GM18499 (cell line): Measurements from ENCODE around the gene MLH3.
"Not testable (repeated sequence)": the region's sequence is repeated elsewhere in the genome, so short reads cannot be mapped to it uniquely, and the experiment has no call there.

Experiments used
- ATAC-seq: cut with Tn5 transposase; IDR thresholded peaks from one replicate; pipeline ENCODE4 v1.9.1; 2021; ENCODE audit warnings: moderate number of reproducible peaks; ENCODE audit not compliant: insufficient read depth, unreplicated experiment

The MLH3 gene

DNA sequence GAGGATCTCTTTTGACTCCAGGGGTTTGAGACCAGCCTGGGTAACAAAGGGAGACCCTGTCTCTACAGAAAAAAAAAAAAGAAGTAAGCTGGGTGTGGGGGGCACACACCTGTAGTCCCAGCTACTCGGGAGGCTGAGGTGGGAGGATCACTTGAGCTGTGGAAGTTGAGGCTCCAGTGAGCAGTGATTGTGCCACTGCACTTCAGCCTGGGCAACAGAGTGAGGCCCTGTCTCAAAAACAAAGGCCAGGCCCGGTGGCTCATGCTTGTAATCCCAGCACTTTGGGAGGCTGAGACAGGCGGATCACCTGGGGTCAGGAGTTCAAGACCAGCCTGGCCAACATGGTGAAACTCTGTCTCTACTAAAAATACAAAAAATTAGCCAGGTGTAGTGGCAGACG lies 16.5 kb upstream of the MLH3 start:
- not testable (repeated sequence) for ATAC-seq

DNA sequence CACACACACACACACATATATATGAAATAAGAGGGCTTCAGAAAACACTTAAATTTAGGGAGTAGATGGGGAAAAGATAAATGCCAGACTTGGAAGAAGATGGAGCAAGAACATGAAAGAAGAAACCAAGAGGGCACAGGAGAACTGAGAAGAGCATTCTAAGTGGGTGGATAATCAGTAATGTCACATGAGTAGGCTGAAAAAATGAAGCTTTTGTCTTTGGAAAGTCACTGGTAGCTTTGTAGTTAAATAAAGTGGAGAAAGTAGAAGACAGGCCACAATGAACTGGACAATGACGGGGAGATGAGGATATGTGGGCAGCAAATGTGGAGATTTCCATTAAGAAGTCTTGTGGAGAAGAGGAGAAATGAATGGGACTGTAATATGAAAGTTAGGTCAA lies 15.9 kb upstream of the MLH3 start:
- ATAC-seq: no peak

DNA sequence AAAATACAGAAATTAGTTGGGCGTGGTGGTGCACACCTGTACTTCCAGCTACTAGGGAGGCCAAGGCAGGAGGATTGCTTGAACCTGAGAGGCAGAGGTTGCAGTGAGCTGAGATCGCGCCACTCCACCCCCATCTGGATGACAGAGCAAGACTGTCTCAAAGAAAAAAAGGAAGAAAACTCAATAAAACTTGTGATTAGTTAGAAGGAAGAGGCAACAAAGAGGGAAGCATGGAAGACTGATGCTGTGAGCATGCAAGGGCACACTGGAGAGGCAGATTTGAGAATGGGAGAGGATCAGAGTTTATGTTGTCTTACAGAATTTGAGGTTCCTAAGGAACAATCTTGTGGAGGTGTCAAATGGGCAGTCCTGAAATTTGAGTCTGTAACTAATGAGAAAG lies 15.4 kb upstream of the MLH3 start:
- no peak for ATAC-seq

DNA sequence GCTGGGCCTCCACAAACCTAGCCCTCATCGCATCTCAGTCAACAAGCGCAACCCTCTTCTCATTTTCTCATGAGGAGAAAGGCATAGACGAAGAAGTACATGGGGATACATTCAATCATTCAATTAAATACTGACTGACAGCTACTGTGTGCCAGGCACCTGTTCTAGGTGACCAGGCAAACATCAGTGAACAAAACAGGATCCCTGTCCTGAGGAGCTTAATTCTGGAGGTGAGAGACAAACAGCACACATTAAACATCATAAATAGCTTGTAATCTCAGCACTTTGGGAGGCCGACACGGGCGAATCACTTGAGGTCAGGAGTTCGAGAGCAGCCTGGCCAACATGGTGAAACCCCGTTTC lies 12.9 kb upstream of the MLH3 start:
- no peak for ATAC-seq

DNA sequence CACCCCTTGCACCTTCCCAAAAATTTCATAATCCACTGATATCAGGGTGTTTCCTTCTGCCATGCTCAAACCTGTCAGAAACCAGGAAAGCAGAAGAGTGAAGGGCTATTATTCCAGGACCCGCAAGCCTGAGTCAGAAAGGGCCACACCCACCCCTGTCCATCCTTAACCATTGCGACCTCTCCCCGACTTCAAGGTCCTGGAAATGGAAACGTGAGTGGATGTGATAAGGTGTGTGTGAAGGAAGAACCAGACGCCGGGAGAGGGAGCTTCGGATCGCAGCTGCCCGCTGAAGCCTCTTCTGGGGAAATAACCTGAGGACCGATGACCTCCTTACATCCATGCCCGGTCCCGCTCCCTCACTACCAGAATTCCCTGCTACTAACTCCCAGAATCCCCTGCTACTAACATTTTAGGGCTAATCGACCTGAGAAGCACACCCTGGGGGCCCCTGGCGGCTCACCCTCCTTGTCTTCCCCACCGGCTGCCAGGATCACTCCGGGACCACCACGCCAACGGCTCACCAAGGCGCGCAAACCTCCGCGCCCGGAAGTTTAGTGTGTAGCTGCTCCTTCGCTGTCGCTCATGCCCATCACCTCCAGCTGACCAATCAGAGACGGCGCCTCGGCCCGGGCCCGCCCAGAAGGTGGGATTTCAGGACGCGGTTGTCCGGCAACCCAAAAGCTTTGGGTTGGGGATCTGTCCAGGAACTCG lies 12.4 kb upstream of the MLH3 start, which contains the start of gene ACYP1:
Gene ACYP1, minus strand, starts transcription at position 534 of the 714 bp plus-strand sequence. Its CDS starts 471 bp downstream, at position 63.
- ATAC-seq: peak; percentile 75

DNA sequence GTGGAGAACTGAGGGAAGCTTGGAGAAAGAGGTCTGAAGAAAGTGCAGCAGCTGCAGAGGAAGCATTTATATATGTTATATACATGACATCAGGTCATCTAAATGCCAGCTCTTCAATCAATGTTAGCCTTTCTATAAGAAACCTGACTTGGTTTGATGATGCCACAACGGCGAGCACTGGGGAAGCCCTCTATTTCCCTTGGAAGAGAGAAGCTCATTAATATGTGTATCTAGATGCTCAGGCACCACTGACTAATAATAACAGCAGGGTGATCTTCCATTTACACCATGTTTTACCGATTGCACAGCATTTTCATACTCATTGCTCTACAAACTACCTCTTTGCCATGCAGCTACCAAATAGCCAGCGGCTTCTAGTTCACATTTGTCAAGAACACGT lies 11.7 kb upstream of the MLH3 start:
- no peak for ATAC-seq

DNA sequence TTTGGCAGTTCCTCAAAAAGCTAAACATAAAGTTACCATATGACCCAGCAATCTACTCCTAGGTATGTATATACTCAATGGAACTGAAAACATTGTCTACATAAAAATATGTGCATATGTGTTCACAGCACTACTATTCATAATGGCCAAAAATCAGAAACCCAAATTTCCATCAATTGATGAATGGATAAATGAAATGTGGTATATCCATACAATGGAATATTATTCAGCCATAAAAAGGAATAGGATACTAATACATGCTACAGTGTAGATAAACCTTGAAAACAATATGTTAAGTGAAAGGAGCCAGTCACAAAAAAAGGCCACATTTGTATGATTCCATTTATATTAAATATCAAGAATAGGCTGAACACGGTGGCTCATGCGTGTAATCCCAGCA lies 9.2 kb upstream of the MLH3 start:
- ATAC-seq: no peak

DNA sequence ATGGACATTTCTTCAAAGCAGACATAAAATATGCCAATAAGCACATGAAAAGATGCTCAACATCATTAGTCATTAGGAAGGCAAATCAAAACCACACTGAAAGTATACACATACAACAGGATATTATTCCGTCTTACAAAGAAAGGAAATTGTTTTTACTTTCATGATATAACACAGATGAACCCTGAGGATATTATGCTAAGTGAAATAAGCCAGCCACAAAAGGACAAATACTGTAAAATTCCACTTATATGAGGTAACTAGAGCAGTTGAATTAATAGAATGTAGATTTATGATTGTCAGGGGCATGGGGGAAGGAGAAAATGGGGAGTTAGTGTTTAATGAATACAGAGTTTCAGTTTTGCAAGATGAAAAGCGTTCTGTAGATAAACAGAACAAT lies 8.4 kb upstream of the MLH3 start:
- ATAC-seq: no peak

DNA sequence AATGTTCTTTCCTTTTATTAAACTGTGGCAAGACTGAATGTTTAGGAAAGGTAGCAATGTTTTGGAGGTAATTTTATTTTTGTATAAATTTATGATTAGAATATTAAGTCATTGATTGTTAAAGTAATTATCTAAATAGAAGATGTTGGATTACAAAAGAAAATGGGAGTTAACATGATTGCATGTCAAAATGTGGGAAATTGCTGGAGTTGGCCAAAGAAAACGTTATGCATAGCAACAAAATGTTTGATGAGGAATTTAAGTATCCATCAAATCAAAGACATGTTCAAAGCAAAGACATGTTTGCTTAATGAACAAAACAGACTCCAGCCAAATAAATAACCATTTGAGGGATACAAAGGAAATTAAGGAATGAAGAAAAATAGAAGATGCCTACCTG lies 3.2 kb upstream of the MLH3 start:
- ATAC-seq: no peak

DNA sequence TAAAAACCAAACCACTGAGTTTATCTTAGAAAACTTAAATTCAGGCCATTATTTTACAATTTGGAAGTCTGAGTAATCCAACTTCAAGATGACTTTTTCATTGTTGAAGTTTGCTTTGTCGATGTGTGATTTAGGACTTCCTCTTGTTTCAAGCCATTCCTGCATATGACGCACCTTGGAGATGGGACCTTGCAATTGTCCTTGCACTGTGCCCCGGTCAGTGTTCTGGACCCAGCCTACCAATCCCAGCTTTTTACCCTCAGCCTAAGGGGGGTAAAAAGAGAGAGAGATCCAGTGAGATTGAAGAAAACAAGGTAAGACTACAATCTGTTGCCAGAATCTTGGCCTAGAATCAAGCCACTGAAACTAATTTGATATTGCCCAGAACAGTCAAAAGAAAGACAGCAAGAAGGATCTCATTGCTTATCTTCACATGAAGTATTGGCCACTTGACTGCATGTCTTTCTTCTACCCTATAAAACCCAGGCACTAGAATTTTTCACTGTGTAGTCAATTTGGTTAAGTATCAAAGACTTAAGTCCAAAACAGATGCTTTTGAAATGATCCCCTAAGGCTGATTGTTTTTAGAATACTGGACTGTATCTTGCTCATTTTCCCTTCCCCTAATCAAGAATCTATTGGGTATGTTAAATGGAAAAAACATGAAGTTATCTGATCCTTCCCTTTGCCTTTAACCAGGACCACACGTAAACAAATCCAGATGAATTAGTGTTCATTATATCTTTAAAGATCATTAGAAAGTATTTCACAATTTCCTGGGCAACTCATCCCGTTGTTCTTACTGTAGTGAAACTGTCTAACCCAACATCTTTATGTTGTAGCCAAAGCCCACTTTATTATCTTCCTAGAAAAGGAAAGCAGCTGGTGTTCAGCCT lies 2.4 kb upstream of the MLH3 start:
- no peak for ATAC-seq

DNA sequence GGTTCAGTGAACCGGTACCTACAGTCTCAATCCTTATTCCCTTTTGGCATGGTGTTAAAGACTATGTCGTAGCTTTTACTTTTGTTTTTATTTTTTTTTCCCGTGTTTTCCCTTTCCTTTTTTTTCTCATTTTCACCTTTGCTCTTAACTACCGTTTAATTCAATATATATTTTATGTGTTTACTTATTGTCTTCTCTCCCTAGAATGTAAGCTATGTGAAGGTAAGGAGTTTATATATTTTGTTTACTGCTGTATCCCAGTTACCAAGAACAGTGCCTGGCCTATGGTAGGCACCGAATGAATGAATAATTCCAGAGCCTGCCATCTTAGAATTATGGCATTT lies 261 bp upstream of the MLH3 start:
- ATAC-seq: no peak

DNA sequence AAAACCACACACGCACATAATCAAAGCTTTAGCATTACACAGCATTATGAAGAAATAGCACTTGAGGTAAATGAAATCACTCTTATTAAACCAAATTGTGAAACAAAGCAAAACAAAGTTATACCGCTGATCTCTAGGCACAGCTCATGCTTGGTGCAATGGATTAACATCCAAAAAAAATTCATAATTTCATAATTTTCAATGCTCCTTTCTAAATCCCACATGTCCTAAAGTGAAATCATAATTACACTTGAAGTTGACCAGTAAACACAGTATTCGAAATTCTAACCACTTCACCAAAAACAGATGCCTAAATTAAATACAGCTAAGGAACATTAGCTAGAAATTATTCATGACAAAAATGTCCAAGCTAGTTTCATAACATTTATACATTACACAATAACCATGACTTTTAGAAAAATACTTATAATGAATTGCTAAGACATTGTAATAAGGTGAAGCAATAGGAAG lies 1.5 kb downstream of the MLH3 start:
- no peak for ATAC-seq

DNA sequence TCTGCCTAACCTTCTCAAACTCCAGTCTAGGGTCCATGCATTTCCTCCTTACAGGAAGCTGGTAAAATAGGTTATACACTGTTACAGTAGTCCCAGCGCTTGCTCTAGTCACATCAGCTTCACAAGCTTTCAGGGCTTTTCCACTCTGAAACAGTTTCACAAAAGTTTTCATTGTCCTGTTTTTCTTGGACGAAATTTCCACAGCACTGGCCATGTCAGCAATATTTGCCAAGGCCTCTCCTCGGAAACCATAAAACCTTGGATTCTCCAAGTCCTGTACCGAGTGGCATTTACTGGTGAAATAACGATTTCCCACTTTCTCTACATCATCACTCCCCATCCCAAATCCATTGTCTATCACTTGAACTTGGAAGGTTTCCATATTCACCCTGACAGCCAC lies 2.1 kb downstream of the MLH3 start:
- ATAC-seq: no peak

DNA sequence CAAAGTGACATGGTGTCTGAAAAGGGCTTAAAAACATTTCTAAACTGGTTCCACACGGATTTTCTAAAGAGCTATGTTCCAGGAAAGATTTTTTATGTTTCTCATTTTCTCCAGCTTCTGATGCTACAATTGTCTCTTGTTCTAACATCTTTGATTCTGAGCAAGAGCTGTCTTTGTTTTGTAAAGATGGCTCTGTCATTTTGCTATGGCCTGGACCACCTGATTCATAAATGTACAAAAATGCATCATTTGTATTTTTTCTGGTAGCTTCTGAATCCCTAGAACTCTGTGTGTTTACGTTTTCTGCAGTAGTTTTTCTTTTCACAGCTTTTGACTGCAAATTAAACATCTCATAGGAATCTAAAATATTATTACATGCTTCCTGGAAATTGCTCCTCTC lies 3.2 kb downstream of the MLH3 start:
- ATAC-seq: no peak

DNA sequence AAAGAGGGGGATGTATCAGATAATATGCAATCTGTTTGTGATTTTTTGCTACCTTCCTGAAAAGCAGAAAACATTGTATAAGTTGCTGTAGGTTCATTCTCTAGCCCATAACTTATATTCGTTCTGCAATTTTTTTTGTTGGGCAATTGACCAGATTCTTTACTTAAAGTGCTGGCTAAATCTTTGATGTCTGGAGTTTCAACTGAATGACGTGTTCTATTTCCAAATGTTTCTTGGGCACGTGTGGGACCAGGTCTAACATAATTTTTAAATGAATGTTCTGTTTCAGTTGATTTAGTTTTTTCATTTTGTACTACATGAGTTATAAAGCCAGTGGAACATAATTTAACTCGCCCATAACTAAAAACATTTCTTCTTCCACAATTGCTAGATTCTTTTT lies 3.8 kb downstream of the MLH3 start:
- ATAC-seq: no peak

DNA sequence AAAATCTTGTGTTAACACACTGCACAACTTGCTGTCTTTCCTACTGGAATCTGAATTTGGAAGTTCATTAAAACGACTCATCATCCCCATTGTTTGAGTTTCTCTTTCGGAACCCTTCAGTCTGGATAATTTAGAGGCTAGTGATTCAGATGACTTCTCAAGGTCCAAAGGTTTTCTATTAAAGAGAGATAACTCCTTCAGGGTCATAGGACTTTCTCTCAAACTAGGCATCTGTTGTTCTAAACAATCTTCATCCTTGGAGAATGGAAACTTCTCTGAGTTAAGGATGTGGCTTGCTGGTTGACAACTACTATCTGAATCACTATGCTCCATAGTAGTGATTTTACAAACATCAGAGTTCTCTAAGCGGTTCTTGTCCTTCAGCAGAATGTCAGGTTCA lies 4.4 kb downstream of the MLH3 start:
- ATAC-seq: no peak

DNA sequence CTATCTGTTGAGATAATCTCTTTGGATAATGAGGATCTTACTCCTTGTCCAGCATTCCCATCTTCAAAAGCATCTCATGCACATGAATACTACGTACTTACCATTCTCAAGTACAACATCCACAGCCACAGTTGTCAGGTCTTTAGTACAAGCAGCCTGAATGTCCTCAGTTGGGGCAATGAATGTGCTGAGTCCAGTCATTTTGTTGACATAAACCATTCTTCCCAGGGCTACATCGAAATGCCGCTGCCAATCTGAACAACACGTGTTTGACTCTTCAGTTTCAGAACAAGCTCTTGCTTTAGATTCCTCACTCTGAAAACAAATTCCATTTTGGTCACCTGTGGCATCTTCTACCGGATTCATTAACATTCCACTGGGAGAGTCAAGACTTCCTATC lies 5.0 kb downstream of the MLH3 start:
- ATAC-seq: no peak

DNA sequence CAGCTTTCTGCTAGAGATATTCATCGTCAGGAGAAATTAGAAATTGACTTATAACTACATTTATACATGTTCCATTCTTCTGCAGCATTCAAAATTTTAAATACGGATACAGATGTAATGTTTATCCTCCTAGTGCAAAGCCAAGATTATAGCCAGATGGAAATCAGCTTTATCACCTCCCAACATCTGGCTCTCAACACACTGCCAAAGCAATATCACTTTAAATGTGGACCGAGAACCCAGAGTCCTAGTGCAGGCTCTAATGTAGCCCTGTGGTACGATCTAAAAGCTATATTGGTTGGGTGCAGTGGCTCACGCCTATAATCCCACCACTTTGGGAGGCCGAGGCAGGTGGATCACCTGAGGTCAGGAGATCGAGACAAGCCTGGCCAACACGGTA lies 6.5 kb downstream of the MLH3 start:
- ATAC-seq: no peak

DNA sequence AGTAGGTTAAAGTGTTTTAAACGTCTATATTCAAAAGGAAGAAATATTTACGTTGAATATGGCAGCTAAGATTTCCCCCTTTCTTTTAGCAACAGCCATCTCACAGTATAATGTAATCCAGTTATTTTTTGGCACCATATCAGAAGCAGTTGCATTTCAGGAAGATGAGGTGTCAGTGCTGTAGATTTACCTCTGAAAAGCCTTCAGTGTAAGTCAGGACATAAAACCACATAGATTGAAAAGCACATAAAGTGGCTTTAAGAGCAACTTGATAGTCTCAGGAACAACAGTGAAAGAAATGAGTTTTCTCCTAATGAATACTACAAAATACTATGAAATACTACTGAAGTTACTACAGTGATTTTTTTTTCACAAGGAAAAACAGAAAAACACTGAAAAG lies 6.9 kb downstream of the MLH3 start:
- no peak for ATAC-seq

DNA sequence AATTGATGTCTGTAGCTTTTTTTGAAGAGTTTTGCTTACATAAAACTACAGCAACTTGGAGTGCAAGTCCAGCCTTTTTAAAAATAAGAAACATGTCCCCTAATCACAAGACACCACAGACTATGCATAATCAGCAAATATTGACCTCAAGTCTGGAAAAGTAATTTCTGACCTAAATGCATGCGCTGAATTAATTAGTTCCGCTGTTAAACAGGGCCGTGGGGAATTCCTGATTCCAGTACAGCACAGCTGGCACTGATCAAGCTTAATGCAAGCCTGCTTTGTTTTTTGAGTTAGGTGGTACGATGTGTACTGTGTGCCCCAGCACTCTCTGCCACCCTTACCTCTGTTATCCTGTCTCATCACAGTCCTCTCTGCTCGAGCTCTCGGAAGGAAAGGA lies 9.2 kb downstream of the MLH3 start:
- no peak for ATAC-seq

DNA sequence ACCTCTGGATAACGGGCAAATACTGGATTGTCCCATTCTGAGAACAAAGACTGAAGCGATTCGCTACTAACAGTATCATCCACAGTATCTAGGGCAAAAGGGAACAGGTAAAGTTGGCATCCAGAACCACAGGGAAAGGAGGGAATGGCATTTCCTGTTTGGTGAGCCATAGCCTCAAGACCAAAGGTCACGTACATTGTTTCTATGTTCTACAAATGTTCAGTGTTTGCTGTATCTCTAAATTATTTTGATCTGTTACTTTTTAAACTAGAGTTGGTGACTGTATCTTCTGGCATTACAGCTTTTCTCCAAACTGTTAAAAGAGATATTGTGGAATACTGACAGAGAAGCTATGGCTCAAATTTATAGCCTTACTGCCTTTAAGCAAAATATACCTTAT lies 9.7 kb downstream of the MLH3 start:
- ATAC-seq: no peak

DNA sequence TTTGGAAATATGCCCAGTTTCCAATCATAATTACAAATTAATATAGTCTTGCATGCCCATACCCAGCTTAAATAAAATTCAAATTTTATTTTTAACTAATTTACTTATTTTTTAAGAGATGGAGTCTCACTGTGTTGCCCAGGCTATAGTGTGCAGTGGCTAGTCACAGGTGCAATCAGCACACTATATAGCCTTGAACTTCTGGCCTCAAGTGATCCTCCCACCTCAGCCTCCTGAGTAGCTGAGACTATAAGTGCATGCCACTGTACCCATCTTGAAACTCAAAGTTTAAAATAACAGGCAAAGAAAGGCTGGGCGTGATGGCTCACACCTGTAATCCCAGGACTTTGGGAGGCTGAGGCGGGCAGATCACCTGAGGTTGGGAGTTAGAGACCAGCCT lies 10.3 kb downstream of the MLH3 start:
- ATAC-seq: no peak
